GM19099 (cell line): Measurements from ENCODE around the gene SWAP70.

Source experiments
- POLR2A ChIP-seq: IDR thresholded peaks from 3 replicates; pipeline ENCODE4 v1.6.1; 2011; ENCODE audit warnings: low read depth; ENCODE audit not compliant: insufficient read length; ENCODE audit errors: extremely low read depth

The SWAP70 gene

DNA sequence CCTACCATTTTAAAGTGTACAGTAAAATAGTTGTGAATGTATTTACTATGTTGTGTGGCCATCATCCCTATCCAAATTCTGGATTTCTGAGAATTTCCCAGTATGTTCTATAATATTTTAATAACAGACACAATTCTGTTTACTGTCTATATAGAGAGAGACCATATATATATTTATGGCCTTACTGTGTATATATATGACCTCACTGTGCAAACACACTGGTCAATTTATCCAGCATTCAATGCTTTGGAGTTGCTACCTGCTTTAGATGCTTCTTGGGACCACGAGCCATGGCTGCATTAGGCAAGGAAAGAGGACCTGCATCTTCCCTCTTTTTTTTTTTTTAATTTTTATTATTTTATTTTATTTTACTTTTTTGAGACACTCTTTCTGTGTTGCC lies 40.2 kb downstream of the SWAP70 start:
- TF ChIP-seq POLR2A, result no peak

DNA sequence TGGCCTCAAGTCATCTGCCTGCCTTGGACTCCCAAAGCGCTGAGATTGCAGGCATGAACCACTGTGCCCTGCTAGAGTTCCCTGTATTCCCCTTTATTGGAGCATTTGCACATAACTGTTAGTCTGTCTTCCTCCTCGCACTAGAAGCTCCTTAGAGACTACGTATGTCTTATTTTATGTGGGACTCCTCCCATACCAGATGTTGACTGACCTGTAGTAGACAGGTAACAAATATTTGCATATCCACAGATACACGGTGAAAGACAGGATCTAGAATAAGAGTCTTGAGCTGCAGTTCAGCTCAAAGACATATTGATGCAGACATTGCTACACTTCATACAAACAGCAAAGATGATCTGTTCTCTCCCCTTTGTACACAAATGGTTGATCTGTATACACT lies 40.7 kb downstream of the SWAP70 start:
- TF ChIP-seq POLR2A, result no peak

DNA sequence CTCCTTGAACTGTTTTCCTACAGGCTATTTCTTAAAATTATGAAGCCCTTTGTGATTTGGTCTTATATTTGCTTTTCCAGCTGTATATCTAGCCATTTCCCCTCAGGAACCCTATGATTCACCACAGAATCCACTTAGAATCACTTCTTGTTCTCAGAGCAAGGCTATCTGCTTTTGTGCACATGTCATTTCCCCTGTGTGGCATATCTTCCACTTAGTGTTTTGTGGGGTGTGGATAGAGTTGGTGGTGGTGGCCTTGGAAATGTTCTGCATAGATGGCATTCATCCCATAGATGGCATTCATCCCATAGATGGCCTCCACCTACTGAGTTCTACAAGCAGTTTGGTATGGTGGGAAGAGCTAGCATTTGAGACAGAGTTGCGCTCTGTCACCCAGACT lies 44.7 kb downstream of the SWAP70 start:
- TF ChIP-seq POLR2A, result no peak

DNA sequence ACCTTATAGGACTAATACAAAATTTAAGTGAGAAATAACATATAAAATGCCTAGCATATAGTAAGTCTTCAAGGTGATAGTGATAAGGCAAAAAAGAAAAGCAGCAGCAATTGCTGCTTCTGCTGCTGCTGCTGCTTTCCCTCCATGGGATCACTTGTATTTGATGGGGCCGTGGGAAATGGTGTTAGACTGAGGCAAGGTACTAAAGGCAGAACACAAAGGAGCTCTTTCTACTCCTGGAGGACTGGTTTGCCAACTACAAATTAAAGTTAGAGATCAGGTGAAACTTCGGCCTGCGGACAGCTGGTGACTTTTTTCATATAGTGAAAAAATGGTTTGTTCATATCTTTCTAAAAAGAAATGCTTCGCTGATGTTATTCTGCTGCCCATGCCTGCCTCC lies 46.3 kb downstream of the SWAP70 start:
- no peak for TF ChIP-seq POLR2A

DNA sequence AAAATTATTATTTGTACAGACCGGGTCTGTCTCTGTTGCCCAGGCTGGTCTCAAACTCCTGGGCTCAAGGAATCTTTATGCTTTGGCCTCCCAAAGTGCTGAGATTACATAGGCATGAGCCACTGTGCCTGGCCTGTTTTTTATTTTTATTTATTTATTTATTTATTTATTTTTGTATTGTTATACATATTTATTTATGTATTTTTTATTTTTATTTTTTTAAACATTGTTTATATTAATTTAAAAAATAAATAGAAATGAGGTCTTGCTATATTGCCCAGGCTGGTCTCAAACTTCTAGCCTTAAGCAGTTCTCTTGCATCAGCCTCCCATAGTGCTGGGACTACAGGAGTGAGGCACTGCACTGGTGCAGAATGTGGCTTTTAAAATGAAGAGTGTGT lies 47.0 kb downstream of the SWAP70 start:
- TF ChIP-seq POLR2A, result no peak

GRCh38 chr11:9711454-9712307 lies 47.8 kb downstream of the SWAP70 start:
- no peak for TF ChIP-seq POLR2A

DNA sequence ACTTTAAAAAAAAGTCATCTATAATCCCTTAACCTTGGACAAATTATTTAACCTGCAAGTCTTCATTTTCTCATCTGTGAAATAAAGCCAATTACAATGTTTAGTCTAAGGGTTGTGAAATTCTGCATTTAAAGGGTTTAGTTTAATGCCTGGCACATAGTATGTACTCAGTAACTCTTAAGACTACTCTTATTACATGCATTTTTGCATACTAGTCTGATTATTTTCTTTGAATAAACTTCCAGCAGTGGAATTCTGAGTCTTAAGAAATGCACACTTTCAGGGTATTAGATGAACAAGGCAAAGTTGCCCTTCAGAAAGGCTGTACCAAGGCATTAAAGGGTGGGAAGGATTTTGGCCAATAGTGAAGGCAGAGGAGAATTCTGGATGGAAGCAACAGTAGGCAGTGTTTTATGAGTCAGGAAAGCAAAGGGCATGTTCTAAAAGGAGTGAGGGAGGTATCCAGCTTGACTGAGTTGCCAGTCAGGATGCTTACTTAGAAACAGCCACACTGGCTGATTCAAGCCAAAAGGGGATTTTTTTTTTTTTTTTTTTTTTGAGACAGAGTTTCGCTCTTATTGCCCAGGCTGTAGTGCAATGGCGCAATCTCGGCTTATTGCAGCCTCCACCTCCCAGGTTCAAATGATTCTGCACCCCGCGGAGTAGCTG lies 50.5 kb downstream of the SWAP70 start:
- no peak for TF ChIP-seq POLR2A

- no peak for TF ChIP-seq POLR2A
Observed at GRCh38 chr11:9716275-9717039, 52.6 kb downstream of the SWAP70 start.

DNA sequence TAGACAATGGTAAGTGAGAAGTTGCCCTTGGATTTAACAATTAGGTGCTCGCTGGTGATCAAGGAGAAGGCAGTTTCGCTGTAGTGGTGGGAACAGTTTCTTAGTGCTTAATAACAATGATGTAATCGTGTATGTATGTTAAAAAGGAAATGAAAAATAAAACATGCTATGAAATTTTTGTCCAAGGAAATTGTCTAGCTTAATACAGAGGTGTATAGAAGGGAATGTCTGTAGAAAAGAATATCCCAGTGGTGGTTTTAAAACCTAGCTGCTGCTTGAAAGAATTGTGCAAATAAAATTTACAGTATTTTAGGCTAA lies 53.1 kb downstream of the SWAP70 start:
- no peak for TF ChIP-seq POLR2A

DNA sequence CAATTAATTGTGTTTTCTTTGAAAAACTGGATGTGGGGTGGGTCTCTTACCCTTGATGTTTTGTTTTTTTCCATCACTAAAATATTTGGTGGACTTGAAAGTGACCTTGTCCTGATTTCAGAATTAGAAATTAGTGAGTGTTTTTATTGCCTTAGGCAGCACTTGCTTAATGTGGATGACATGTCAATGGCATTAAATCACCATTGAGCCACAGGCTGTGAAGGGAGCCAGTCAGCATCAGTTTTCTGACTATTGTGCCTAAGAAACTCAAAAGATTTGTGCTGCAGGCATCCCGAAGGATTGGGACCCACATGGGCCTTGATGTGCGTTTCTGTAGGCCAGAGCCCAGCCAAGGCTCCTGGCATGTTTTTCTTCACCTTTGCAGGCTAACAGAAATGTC lies 53.8 kb downstream of the SWAP70 start:
- no peak for TF ChIP-seq POLR2A

GRCh38 chr11:9718147-9718546 lies 54.3 kb downstream of the SWAP70 start:
- TF ChIP-seq POLR2A, result no peak

- TF ChIP-seq POLR2A, result no peak
Observed at GRCh38 chr11:9719566-9720289, 55.9 kb downstream of the SWAP70 start.

GRCh38 chr11:9720290-9720630 lies 56.4 kb downstream of the SWAP70 start:
- TF ChIP-seq POLR2A, result no peak

- TF ChIP-seq POLR2A, result no peak
Observed at GRCh38 chr11:9722023-9722422, 58.1 kb downstream of the SWAP70 start.

DNA sequence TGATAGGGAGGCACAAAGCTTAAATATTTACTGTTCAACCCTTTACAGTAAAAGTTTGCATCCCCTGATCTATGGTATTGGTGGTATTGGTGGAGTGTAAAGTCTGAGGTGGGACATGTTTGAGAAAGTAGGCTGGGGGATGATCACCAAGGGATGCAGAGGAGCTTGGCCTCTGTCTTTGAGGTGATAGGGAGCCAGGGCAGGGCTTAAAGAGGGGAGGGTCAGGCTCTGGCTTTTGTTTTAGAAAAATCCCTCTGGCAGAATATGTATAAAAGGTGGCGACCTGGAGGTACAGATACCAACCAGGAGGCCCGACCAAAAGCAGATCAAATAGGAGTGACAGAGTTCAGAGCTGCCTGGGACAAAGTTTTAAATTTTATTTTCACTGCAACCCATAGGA lies 59.0 kb downstream of the SWAP70 start:
- TF ChIP-seq POLR2A, result no peak
